ENCODE measurements around the gene RNPEPL1.

RNPEPL1 gene

DNA sequence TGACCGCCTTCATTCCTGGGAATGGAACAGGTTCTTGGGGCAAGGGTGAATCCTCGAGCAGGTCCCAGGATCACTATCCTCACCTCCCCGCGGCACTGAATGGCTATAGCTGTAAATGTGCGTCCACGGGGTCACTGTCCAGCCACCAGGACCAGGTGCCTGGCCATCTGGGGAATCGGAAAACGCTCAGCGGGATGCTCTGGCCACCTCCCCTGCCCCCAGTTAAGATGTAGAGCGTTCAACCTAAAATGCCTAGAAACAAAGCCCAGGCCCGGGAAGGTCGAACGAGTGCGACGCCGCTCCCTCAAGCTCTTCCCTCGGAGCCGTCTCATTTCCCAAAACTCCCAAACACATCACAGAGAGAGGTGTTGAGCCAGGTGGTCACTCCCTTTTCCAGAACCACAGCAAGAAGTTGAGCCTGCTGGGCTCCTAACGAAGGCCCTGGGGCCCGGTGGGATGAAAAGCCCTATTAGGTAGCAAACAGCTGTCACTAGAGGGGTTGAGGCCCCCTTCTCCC is 17.5 kb downstream of the RNPEPL1 start:
- H3K4me3 Mint-ChIP-seq, result peak overlapping the region; percentile 94
- H3K36me3 Mint-ChIP-seq (ENCODE audit: low read depth), result peaks cover 13% of the 10 kb centered on the region
- peaks cover 33% of the 10 kb centered on the region for H3K4me1 Mint-ChIP-seq (ENCODE audit: low read depth)
- no peaks in the 10 kb centered on the region for H3K9me3 Mint-ChIP-seq
- H3K27ac Mint-ChIP-seq, result peak overlapping the region; percentile 88
- no peaks in the 10 kb centered on the region for H3K27me3 Mint-ChIP-seq (ENCODE audit: low read depth)

DNA sequence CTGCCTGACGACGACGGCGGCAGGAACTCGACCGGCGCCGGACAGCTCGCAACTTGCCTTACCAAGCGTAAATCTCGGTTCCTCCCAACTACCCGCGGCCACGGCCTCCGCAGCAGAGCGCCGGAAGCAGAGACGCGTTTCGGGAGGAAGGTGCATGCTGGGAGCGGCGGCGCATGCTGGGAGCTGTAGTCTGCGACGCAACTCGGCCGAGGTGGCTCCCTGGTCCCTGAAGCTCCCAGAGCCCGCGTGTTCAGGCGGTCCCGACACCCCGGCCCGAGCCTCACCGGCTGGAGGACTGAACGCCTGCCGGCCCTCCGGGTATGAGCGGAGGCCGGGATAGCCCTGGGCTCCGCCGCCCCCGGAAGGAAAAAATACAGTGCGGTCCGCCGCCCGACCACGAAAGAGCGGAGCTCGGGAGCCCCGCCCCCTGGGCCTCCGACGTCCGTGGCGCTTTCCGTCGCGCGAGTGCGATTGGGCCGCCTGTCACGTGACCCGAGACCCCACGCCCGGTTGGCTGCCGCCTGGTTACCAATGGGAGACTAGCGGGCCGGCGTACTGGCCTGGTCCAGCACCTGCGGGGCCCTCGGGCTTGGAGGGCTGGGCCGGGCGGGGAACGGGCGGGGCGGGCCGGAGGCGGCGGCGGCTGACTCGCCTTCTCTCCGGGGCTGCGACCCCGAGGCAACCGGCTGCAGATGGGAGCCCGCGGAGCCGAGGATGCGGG is 18.1 kb downstream of the RNPEPL1 start, which contains the start of gene CAPN10:
Gene CAPN10, plus strand, starts transcription at position 537 of the 721 bp plus-strand sequence. Its CDS starts 178 bp downstream, at position 715.
- H3K36me3 Mint-ChIP-seq (ENCODE audit: low read depth), result peaks cover 11% of the 10 kb centered on the region
- H3K4me3 Mint-ChIP-seq, result peak within 1 kb of the TSS; percentile 94
- no peaks in the 10 kb centered on the region for H3K27me3 Mint-ChIP-seq (ENCODE audit: low read depth)
- H3K4me1 Mint-ChIP-seq (ENCODE audit: low read depth), result peaks cover 33% of the 10 kb centered on the region
- H3K27ac Mint-ChIP-seq, result peak within 1 kb of the TSS; percentile 90
- H3K9me3 Mint-ChIP-seq, result no peaks in the 10 kb centered on the region

DNA sequence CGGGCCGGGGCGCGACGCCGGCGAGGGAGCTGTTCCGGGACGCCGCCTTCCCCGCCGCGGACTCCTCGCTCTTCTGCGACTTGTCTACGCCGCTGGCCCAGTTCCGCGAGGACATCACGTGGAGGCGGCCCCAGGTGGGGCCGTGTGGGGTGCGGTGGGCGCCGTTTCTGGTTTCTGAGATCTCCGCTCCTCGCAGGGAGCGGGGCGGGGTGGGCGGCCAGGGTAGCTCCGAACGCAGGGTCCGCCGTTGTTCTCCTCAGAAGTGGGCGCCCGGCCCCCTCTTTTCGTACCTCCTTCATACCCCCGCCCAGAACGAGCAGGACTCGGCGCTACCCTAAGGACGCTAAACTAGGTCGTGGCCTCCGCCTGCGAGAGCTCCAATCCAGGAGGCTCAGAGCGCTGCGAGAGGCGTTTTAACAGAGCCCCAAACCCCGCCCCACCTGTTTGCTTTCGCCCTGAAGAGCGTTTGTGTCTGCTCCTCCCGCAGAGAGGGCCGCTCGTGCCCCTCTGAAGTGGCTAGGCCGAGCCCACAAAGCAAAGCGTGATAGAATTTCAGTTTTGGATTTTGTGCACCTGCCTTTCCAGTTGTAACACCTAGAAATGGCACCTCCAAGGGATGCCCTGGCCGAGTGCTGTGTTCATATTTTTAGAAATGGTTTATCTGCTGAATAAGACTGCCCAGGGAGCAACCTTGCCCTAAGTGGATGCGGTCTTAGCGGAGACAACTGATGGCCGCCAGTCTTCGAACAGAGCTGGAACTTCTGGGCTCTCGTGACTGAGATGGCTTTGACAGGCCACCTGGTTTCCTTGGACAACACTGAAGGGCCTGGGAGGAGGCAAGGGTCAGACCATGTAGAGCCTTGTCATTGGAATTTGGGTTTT is 18.9 kb downstream of the RNPEPL1 start:
- H3K4me3 Mint-ChIP-seq, result peak overlapping the region; percentile 79
- peaks cover 13% of the 10 kb centered on the region for H3K36me3 Mint-ChIP-seq (ENCODE audit: low read depth)

DNA sequence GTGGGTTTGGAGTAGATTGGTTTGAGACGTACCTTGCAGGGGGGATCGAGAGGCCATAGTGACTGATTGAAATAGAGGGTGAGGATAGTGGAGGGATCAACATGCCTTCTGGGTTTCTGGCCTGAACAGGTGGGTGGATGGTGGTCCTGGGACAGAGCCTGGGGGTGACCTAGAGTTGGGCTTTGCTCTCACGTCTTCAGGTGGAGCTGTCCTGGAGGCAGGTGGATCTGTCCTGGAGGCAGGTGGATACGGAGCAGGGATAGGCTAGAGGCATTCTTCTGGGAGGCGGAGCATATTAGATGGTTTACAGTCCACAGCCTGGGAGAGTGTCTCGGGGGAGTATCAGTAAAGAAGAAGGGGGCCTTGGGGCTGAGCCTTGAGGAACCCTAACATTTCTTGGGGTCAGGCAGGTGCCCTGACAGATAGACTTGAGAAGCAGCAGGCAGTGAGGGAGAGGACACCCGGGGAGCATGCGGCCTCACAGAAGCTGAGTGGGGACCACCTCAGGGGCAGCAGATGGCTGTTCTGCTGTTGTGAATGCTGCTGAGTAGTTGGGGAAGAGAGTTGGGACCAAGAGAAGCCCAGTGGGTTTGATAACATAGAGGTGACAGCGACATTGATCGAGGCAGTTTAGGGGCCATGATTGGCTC is 19.8 kb downstream of the RNPEPL1 start:
- Mint-ChIP-seq H3K27ac (peak overlapping the region; percentile 28), H3K27me3 (ENCODE audit: low read depth) (no peaks in the 10 kb centered on the region), H3K4me1 (ENCODE audit: low read depth) (peaks cover 28% of the 10 kb centered on the region), H3K9me3 (no peaks in the 10 kb centered on the region), H3K36me3 (ENCODE audit: low read depth) (peaks cover 12% of the 10 kb centered on the region), H3K4me3 (peak overlapping the region; percentile 79)

More for the DNA sequence above, 18.9 kb downstream of the RNPEPL1 start:
- no peaks in the 10 kb centered on the region for H3K27me3 Mint-ChIP-seq (ENCODE audit: low read depth)
- no peaks in the 10 kb centered on the region for H3K9me3 Mint-ChIP-seq
- H3K4me1 Mint-ChIP-seq (ENCODE audit: low read depth), result peaks cover 32% of the 10 kb centered on the region
- peak overlapping the region; percentile 90 for H3K27ac Mint-ChIP-seq

DNA sequence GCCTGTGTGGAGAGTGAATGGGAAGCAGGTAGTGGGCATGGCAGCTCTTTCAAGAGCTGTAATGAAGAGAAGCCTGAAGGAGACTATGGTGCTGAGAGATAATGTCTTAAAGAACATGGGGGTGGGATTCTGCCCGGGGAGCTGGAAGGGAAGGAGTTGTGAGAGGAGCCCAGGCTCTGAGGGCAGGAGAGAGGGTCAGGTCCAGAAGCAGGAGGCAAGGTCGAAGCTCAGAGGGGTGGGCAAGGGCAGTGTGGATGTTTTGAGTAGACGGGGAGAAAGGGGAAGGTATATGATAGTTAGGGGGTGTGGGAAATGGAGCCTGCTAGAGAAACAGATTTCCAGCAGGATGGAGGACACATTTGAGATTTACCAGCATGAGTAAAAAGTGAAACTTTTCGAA is 20.4 kb downstream of the RNPEPL1 start:
- H3K36me3 Mint-ChIP-seq (ENCODE audit: low read depth), result peaks cover 12% of the 10 kb centered on the region
- H3K27ac Mint-ChIP-seq, result peak overlapping the region; percentile 28
- H3K9me3 Mint-ChIP-seq, result no peaks in the 10 kb centered on the region
- peaks cover 28% of the 10 kb centered on the region for H3K4me1 Mint-ChIP-seq (ENCODE audit: low read depth)
- H3K27me3 Mint-ChIP-seq (ENCODE audit: low read depth), result no peaks in the 10 kb centered on the region
- peak overlapping the region; percentile 79 for H3K4me3 Mint-ChIP-seq

DNA sequence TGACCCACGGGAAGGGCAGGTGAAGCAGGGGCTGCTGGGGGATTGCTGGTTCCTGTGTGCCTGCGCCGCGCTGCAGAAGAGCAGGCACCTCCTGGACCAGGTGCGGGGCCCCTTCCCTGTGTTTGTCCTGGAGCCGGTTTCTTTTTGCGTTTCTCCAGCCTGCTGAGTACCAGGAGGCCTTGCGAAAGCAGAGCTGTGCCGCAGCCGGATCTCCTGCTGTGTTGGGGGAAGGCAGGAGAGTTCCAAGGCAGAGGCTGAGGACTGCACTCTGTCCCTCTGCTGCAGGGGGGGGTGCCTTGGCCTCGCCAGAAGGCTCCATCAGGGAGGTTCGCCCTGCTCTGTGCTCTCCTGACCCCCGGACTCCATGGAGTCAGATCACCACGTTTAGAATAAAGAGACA is 21.1 kb downstream of the RNPEPL1 start:
- no peak overlapping the region for H3K4me3 Mint-ChIP-seq
- H3K4me1 Mint-ChIP-seq (ENCODE audit: low read depth), result peaks cover 26% of the 10 kb centered on the region
- H3K36me3 Mint-ChIP-seq (ENCODE audit: low read depth), result peaks cover 12% of the 10 kb centered on the region
- no peaks in the 10 kb centered on the region for H3K9me3 Mint-ChIP-seq
- no peak overlapping the region for H3K27ac Mint-ChIP-seq
- no peaks in the 10 kb centered on the region for H3K27me3 Mint-ChIP-seq (ENCODE audit: low read depth)

DNA sequence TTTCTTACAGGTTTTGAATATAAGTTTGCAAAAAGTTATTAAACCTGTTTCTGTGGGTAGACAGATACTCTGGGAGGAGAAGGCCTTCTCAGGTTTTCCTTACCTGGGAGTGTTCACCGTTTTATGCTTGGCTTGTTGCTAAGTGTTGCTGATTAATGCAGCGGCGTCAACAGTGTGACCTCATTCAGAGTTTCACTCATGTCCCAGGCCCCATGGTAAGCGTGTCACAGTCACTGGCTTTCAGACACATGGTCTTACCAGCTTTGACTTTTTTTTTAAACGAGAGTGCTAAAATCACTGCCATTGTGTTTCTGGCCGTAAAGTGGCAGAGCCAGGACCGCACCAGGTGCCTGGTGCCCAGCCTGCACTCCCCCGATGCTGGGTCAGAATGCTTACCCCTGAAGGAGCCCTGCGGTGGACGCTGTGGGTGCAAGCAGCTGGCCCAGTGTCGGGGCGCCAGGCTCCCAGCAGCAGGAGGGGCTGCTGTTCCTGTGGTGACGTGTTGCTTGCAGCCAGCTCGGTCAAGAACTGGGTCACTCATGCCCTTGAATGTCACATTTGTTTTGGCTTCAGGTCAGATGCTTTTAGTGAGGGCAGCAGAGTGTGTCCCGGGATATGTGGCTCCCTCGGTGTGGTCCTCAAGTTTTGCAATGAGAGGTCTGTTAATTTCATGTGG is 21.7 kb downstream of the RNPEPL1 start:
- H3K4me3 Mint-ChIP-seq, result no peak overlapping the region
- no peaks in the 10 kb centered on the region for H3K27me3 Mint-ChIP-seq (ENCODE audit: low read depth)
- no peaks in the 10 kb centered on the region for H3K9me3 Mint-ChIP-seq
- peaks cover 20% of the 10 kb centered on the region for H3K4me1 Mint-ChIP-seq (ENCODE audit: low read depth)
- H3K36me3 Mint-ChIP-seq (ENCODE audit: low read depth), result peaks cover 12% of the 10 kb centered on the region
- H3K27ac Mint-ChIP-seq, result no peak overlapping the region

DNA sequence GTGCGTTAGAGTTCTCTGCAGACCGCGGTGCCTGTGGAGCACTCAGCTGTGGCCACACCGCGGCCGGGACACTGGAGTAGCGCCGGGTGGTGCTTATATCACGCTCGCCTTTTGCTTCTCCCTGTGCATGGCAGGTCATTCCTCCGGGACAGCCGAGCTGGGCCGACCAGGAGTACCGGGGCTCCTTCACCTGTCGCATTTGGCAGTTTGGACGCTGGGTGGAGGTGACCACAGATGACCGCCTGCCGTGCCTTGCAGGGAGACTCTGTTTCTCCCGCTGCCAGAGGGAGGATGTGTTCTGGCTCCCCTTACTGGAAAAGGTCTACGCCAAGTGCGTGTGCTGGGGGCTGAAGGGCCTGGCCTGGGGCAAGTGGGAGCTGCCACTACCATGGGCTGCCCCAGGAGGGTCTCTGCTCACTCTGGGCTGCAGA is 22.4 kb downstream of the RNPEPL1 start:
- H3K4me1 Mint-ChIP-seq (ENCODE audit: low read depth), result peaks cover 18% of the 10 kb centered on the region
- H3K27me3 Mint-ChIP-seq (ENCODE audit: low read depth), result no peaks in the 10 kb centered on the region
- no peak overlapping the region for H3K4me3 Mint-ChIP-seq
- peaks cover 12% of the 10 kb centered on the region for H3K36me3 Mint-ChIP-seq (ENCODE audit: low read depth)
- no peaks in the 10 kb centered on the region for H3K9me3 Mint-ChIP-seq
- H3K27ac Mint-ChIP-seq, result no peak overlapping the region

DNA sequence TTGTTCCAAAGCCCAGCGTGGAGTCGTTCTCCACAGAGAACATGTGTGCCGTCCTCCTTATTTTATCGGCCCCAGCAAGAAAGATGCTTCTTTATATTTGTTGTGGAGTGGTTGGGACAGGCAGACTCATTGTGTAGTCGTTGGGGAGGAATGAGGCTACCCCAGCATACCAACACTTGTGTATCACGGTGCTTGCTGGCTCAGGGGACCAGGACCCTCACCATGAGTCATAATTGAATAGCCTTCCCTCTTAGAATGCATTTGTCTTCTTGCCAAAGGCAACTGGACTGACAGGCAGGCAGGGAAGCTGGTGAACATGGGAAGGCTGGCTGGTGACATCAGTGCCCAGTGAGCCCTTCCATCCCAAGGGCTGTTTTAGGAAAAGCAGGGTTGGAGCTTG is 22.9 kb downstream of the RNPEPL1 start:
- H3K4me3 Mint-ChIP-seq, result no peak overlapping the region
- H3K36me3 Mint-ChIP-seq (ENCODE audit: low read depth), result peaks cover 12% of the 10 kb centered on the region
- no peaks in the 10 kb centered on the region for H3K27me3 Mint-ChIP-seq (ENCODE audit: low read depth)
- peaks cover 18% of the 10 kb centered on the region for H3K4me1 Mint-ChIP-seq (ENCODE audit: low read depth)
- no peak overlapping the region for H3K27ac Mint-ChIP-seq
- H3K9me3 Mint-ChIP-seq, result no peaks in the 10 kb centered on the region

DNA sequence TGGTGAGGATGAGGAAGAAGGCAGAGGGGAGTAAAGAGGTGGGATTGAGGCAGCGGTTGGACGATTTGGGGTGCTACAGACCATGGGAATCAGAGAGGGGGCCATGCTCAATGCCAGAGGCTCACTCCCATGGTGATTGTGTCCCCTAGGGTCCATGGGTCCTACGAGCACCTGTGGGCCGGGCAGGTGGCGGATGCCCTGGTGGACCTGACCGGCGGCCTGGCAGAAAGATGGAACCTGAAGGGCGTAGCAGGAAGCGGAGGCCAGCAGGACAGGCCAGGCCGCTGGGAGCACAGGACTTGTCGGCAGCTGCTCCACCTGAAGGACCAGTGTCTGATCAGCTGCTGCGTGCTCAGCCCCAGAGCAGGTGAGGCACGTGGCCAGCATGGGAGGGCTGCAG is 23.5 kb downstream of the RNPEPL1 start:
- peaks cover 18% of the 10 kb centered on the region for H3K4me1 Mint-ChIP-seq (ENCODE audit: low read depth)
- no peak overlapping the region for H3K4me3 Mint-ChIP-seq
- no peaks in the 10 kb centered on the region for H3K27me3 Mint-ChIP-seq (ENCODE audit: low read depth)
- no peaks in the 10 kb centered on the region for H3K9me3 Mint-ChIP-seq
- peak overlapping the region; percentile 75 for H3K27ac Mint-ChIP-seq
- peaks cover 12% of the 10 kb centered on the region for H3K36me3 Mint-ChIP-seq (ENCODE audit: low read depth)

DNA sequence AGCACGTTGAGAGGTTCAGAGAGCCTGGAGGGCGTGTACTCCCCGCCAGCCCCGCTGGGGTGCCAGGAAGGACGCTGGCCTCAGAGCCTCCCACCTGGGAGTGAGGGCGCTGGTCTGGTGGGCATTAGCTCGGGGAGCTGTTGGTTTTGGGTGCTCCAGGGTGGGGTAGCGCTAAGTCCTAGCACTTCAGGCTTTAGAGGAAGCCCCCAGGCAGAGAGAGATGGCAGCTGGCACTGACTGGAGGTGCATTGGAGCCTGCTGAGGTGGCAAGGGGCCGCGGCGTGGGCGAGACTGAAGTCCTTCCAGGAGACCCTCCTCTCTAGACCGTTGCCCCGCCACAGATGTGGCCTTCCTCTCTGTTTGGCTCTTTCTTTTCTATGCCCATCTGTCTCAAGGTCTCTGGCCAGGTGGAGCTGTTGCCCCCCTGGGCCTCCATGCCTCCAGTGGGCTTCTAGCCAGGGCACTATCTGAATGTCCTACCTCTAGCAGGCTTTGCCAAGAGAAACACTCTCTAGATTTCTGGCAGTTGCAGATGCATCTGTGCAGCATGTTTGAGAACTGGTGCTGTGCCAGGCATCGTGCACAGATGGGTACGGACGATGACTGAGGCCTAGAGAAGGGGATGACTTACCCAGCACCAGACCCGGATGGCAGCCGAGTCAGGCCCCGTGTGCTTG is 24.9 kb downstream of the RNPEPL1 start:
- Mint-ChIP-seq H3K36me3 (ENCODE audit: low read depth) (peaks cover 10% of the 10 kb centered on the region), H3K4me1 (ENCODE audit: low read depth) (peaks cover 11% of the 10 kb centered on the region), H3K27ac (no peak overlapping the region), H3K27me3 (ENCODE audit: low read depth) (no peaks in the 10 kb centered on the region), H3K4me3 (no peak overlapping the region), H3K9me3 (no peaks in the 10 kb centered on the region)

DNA sequence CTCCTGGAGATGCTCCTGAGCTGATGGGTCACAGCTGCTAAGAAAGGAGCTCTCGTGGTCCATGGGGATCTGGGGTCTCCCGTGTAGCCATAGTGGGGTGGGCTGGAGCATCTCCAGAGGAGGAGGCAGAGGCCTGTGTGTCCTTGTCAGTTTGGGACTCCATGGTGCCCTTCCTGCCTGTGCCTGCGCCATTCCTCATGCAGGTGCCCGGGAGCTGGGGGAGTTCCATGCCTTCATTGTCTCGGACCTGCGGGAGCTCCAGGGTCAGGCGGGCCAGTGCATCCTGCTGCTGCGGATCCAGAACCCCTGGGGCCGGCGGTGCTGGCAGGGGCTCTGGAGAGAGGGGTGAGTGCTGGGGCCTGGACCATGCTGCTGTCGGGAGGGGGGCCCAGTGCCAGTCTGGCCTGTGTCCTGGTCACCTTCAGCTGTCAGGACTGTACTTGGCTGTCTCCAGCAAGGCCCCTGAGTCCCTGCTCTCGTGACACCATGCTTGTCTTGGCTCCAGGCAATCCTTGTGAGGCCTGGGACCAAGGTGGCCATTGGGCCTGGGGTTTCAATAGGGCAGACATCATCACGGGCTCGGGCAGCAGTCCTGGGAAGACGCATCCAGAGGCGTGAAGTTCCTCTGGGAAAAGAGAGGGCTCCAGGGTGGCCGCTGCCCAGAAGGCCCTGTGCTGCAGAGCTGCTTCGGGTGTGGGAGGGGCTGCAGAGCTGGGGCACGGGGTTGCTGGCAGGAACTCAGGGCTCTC is 25.6 kb downstream of the RNPEPL1 start:
- Mint-ChIP-seq H3K36me3 (ENCODE audit: low read depth) (peaks cover 5% of the 10 kb centered on the region), H3K9me3 (no peaks in the 10 kb centered on the region), H3K27me3 (ENCODE audit: low read depth) (no peaks in the 10 kb centered on the region), H3K27ac (no peak overlapping the region), H3K4me3 (no peak overlapping the region), H3K4me1 (ENCODE audit: low read depth) (peaks cover 3% of the 10 kb centered on the region)

Data from T-helper 1 cell treated with Interleukin-12 subunit alpha and Interleukin-12 subunit beta and Interleukin-4 antibody, amounts not matched to agents 30 μg/mL and 1 μg/mL, for 36 hours (primary cell).